Fibroblast of upper back skin (primary cell): ENCODE measurements around the gene PLCG1.
"Not testable (repeated sequence)": the region's sequence is repeated elsewhere in the genome, so short reads cannot be mapped to it uniquely, and the experiment has no call there.

Source experiments
- DNase-seq: peaks from one replicate; pipeline ENCODE4 v3.0.0-alpha.2; 2013

PLCG1 gene

DNA sequence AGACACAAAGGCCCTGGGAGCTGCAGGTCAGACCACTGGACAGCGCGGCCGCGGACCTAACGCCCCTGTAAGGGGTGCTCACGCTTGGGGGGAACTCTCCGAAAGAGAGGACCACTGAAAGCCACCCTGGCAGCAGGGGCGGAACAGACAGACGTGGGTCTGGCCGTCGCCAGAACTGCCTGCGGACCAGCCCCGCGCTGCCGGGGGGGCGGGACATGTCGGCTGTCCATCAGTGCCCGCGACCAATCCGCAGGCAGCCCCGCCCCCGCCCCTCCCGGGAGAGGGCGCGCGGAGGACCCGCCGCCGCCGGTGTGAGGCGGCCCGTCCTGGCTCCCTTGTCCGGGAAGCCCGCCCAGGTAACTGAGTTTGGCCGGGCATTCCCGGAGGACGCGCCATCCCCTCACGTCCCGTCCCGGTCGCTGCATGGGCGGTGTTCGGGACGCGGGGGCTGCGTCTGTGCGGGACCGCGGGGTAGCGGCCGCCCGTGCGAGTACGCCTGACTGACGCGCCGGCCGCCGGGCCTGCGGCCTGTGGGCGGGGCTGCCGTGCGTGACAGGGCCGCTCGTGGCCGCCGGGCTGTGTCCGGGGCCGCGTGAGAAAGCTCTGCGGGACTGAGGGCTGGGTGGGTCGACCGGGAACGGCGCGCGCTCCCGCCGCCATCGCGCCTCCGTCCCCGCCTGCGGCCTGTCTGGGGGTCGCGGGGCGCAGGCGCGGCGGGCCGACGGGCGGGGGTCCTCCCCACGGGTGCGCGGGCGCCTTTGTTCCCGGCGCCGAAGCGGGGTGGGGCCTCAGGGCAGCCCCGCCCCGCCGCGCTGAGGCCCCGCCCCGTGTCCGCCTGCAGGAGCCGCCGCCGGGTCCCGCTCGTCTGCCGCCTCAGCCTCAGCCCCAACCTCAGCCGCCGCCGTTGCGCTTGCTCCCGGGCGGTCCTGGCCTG, at the start of gene PLCG1:
Gene PLCG1, plus strand, starts transcription at position 864 of the 934 bp plus-strand sequence. CDS start 99 bp downstream, outside the sequence.
- peak; percentile 82 for DNase-seq

DNA sequence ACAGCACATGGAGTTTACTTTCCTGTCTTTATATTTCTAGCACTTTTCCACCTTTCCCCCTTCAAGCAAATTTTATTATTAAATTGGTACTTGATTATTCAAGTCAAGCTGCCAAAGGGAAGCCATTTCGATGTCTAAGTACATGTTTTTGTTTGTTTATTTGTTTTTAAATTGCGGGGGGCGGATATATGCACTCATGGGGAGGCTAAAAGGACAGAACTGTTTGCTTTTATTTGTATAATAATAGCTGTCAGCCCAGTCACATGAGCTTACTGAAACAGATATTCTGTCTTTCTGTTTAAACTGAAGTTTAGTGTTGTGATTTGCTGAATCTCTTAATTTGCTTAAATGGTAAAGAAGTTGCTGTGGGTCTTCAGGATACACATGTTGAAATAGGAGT, 49.6 kb upstream of the PLCG1 start:
- DNase-seq: no peak

DNA sequence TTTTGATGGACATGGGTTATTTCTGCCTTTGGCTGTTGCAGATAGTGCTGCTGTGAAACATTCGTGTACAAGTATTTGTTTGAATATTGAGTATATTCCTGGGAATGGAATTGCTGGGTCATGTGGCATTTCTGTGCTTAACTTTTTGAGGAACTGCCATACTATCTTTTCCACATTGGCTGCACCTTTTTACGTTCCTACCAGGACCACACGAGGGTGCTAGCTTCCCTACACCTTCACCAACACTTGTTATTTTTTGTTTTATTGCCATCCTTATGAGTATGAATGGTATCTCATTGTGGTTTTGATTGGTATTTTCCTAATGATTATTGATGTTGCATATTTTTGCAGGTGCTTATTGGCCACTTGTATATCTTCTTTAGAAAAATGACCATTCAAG, 47.8 kb upstream of the PLCG1 start:
- DNase-seq: no peak

- DNase-seq: no peak
Observed at GRCh38 chr20:41091927-41092326, 45.4 kb upstream of the PLCG1 start.

GRCh38 chr20:41094353-41095055, 42.8 kb upstream of the PLCG1 start:
- peak; percentile 55 for DNase-seq

GRCh38 chr20:41095110-41095969, 42.0 kb upstream of the PLCG1 start:
- peak; percentile 60 for DNase-seq

DNA sequence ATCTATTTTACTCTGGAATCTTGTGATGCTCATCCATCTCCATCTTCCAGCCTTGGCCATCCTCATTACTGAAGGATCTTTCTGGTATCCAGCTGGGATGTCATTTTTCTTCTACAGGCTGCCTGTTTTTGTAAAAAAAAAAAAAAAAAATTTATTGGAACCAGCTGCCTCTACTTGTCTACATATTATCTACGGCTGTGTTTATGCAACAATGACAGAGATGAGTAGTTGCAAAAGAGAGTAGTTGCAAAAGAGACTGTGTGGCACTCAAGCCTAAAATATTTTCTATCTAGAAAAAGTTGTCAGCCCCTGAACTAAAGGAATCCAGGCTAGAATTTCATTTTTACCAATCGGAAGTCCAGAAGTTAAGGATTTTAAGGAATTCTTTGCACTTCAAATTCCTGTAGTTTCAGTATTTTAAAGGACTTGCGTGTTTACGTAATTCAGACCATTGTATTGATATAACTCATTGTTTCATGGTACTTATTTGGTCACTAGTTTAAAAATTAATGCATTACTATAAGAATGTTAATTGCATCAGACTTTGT, 38.6 kb upstream of the PLCG1 start:
- peak; percentile 80 for DNase-seq

GRCh38 chr20:41100001-41100480, 37.3 kb upstream of the PLCG1 start:
- peak; percentile 38 for DNase-seq

DNA sequence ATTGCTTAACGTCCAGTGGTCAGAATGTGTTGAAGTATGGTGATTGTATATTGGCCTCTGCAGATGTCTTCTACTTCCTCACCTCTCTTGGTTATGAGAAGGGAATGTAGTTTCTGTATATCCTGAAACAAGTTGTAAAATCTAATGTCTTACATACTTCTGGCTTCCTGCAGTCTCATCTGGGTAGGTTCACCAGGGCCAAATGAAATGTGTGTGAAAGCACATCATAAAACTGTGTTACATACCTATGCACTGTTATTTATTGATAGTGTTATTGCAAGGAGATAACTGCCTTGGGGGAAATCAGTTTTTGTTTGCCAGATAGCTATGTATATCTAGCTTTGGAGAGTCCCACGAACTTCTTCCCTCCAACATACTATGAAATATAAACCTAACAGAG, 35.7 kb upstream of the PLCG1 start:
- no peak for DNase-seq

DNA sequence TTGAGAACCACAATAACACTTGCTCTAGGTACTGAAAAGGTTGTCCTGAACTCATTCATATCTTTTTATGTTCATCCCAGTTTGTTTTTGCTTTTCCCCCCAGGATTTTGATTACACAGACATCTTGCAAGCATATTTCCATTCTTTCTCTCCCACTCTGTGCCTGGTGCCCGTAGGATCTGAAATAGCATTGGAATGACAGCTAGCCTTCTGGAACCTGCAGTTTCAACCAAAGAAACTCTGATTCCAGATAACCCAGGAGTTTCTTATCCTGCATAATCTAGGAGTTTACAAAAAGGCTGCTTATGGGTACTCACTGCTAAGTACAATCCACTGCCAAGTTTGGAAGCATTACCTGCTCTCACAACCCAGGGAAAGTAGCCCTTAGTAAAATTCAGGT, 28.8 kb upstream of the PLCG1 start:
- no peak for DNase-seq

DNA sequence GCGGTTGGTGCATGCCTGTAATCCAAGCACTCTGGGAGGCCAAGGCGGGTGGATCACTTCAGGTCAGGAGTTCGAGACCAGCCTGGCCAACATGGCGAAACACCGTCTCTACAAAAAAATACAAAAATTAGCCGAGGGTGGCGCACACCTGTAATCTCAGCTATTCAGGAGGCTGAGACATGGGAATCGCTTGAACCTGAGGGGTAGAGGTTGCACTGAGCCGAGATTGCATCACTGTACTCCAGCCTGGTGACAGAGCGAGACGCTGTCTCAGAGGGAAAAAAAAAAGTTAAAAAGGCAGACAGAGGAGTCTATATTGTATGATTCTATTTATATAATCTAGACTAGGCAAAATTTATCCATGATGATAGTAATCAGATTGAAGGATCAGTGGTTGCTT, 27.3 kb upstream of the PLCG1 start:
- DNase-seq: no peak

DNA sequence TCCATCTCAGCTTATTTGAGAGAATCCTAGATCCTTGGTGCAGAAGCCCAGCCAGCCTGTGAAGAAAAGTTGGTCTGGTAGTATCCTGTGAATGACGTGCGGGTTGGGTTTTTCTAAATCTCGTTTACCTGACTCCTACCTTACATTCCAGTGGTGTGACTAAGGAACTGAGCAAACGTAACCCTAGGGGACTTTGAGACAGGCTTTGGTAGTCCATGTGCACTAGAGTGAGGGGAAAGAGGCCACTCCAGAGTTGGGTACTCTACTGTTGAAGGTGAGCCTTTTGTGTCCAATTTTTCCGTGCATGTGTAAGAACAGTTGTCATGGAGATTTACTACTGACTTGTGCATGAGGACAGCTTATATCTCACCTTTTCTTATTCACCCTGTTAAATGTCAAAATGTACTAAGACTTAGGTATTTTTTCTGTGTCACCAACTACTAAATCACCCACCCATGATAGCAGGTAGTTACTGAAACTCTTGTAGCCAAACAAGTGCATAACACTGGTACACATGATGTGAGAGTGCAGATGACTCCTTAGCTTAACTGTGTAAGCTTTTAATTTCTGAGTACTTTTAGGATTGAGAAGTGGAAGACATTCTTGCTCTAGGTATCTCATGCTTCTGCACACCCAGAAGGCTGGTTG, 26.3 kb upstream of the PLCG1 start:
- DNase-seq: no peak

DNA sequence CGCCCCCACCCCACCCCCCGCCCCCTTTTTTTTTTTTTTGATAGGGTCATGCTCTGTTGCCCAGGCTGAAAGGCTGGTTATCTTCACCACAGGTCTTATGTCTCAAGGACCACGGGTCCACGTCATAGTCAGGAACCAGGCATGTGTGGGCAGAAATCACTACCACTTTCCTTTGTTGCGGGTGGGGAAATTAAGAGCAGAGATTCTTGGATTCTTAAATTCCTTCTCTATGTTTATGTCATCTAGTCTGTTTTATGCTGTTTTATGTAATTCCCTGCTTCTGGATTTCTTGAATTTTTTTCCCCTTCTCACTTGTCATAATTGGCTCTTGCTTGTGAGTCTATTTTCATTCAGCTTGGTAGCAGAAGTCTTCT, 25.8 kb upstream of the PLCG1 start:
- no peak for DNase-seq

DNA sequence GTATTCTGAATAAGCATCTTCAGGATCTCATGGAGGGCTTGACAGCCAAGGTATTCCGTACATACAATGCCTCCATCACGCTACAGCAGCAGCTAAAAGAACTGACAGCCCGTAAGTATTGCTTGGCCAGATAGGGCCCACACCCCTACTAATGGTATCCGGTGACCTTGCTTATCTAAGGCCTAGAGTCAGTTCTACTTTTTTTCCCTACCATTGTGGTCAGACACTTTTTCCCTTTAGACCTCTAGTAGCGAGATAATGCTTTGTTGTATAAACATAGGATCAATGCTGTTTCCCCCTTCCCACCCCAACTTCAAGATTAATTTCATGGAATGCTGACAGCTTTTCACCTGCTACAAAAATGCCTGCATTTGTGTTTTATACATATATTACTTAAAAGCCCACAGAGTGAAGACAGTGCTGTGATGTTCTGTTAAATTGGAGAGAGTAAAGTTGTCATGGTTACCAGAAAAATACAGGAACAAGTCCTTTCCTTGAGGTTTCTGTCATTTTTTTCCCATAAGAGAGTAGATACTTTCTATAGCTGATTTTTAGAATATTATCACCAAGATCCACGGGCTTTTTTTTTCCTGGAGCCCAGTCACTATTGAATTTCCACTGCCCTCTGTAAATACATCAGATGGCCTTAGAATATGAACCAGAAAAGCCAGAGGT, 20.9 kb upstream of the PLCG1 start:
- no peak for DNase-seq

- DNase-seq: not testable (repeated sequence)
Observed at GRCh38 chr20:41118159-41118558, 19.2 kb upstream of the PLCG1 start.

GRCh38 chr20:41118632-41119031, 18.7 kb upstream of the PLCG1 start:
- DNase-seq: peak; percentile 50

GRCh38 chr20:41119614-41120561, 17.5 kb upstream of the PLCG1 start:
- no peak for DNase-seq

- no peak for DNase-seq
Observed at GRCh38 chr20:41121399-41121798, 15.9 kb upstream of the PLCG1 start.

DNA sequence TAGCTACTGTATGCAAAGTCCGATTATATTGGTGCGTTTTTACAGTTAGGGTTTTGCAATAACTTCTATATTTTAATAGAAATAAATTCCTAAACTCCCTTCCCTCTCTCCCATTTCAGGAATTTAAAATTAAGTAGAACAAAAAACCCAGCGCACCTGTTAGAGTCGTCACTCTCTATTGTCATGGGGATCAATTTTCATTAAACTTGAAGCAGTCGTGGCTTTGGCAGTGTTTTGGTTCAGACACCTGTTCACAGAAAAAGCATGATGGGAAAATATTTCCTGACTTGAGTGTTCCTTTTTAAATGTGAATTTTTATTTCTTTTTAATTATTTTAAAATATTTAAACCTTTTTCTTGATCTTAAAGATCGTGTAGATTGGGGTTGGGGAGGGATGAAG, 13.7 kb upstream of the PLCG1 start:
- no peak for DNase-seq

GRCh38 chr20:41124451-41125094, 12.8 kb upstream of the PLCG1 start:
- DNase-seq: no peak
